Caco-2 (cell line): Measurements from ENCODE around the gene GP5. TPM values are rescaled to one million over a fixed set of nuclear protein-coding genes. Genes with fewer than 3 reads are reported as not detected.

Experiments
- BruUV-seq: library from RNA; stranded (reverse); fragments of 400-500 nt; replicated peaks from 2 replicates; lab custom pipeline; 2021; lab: Mats Ljungman, UMichigan
- CTCF ChIA-PET: fragments of 300-600 bp; sonication (Branson Sonifier 250); formaldehyde crosslinking; loops from one replicate; lab custom pipeline; 2022; ENCODE audit warnings: antibody characterized with exemption; lab: Charles Lee
- POLR2A ChIA-PET: fragments of 300-600 bp; sonication (Branson Sonifier 250); formaldehyde crosslinking; loops from one replicate; lab custom pipeline; 2022; ENCODE audit warnings: antibody characterized with exemption; lab: Charles Lee
- DNase-seq, 2 experiments: peaks; one replicate each; pipeline versions ENCODE4 v3.0.0 to v3.0.0-alpha.2; 2020 to 2022
- H3K27me3 ChIP-seq: replicated peaks from 2 replicates; pipeline ENCODE4 v1.6.0; 2011; ENCODE audit warnings: low read length; ENCODE audit not compliant: control insufficient read depth, insufficient read depth
- H3K36me3 ChIP-seq: 2 replicates; pipeline ENCODE4 v1.5.1; 2011; ENCODE audit warnings: low read length; ENCODE audit not compliant: control insufficient read depth, insufficient read depth
- H3K4me1 ChIP-seq: fragments of 250-450 bp; sonication (Bioruptor Pico); 2 replicates; pipeline ENCODE4 v1.5.1; 2020; ENCODE audit warnings: mild to moderate bottlenecking
- H3K4me3 ChIP-seq: 2 replicates; pipeline ENCODE4 v1.5.1; 2011; ENCODE audit warnings: low read depth, mild to moderate bottlenecking, control low read depth, low read length
- H3K9me3 ChIP-seq: fragments of 250-450 bp; sonication (Bioruptor Pico); 2 replicates; pipeline ENCODE4 v1.5.1; 2020; ENCODE audit warnings: mild to moderate bottlenecking, moderate library complexity
- H3K27ac Mint-ChIP-seq: one replicate; pipeline ENCODE4 v1.8.0; 2022; ENCODE audit warnings: mixed read lengths; ENCODE audit not compliant: unreplicated experiment
- H3K27me3 Mint-ChIP-seq: one replicate; pipeline ENCODE4 v1.8.0; 2022; ENCODE audit warnings: mixed read lengths; ENCODE audit not compliant: insufficient read depth, unreplicated experiment
- H3K36me3 Mint-ChIP-seq: one replicate; pipeline ENCODE4 v1.8.0; 2022; ENCODE audit warnings: mild to moderate bottlenecking, mixed read lengths; ENCODE audit not compliant: insufficient read depth, unreplicated experiment
- H3K4me1 Mint-ChIP-seq: one replicate; pipeline ENCODE4 v1.8.0; 2022; ENCODE audit warnings: low read depth, mixed read lengths; ENCODE audit not compliant: unreplicated experiment
- H3K4me3 Mint-ChIP-seq: one replicate; pipeline ENCODE4 v1.8.0; 2022; ENCODE audit warnings: mild to moderate bottlenecking, moderate library complexity, mixed read lengths; ENCODE audit not compliant: unreplicated experiment
- H3K9me3 Mint-ChIP-seq: one replicate; pipeline ENCODE4 v1.8.0; 2022; ENCODE audit warnings: mixed read lengths; ENCODE audit not compliant: unreplicated experiment
- CTCF ChIP-seq, 2 experiments: fragments of 200-600 bp in 1 of 2; IDR thresholded peaks; 1 replicate in 1 of 2; 2 replicates in 1 of 2; pipeline versions ENCODE4 v1.5.1 to v1.8.0; 2011 to 2022; ENCODE audit warnings: antibody characterized with exemption in 1 of 2, control low read depth in 1 of 2, inconsistent platforms in 1 of 2, low read depth in 1 of 2, low read length in 1 of 2, mild to moderate bottlenecking in 1 of 2, moderate library complexity in 1 of 2; ENCODE audit not compliant: insufficient read depth in 1 of 2, severe bottlenecking in 1 of 2, unreplicated experiment in 1 of 2
- intact Hi-C: fragments of 100-400 bp; cut with micrococcal nuclease; formaldehyde crosslinking; loops from one replicate; pipeline ENCODE4 v1.10.0; 2022; ENCODE audit not compliant: unreplicated experiment
- total RNA-seq: library from RNA; stranded (reverse); gene quantifications from 2 replicates; pipeline ENCODE4 v1.2.3, GENCODE V29; 2022

Gene GP5
- total RNA-seq, 1 experiment from 2014 or later: 0.25 TPM

GRCh38 chr3:194346621-194347020 is 52.4 kb downstream of the GP5 start:
- CTCF ChIA-PET: no interaction called here
- intact Hi-C loops: no loop called here
- H3K9me3 Mint-ChIP-seq: no peaks in the 10 kb centered on the region
- TF ChIP-seq CTCF (IDR thresholded peaks at IDR 0.05; ENCODE audit: insufficient read depth in 1 of 2, low read depth in 1 of 2, low read length in 1 of 2, severe bottlenecking in 1 of 2, unreplicated experiment in 1 of 2): no peak
- Histone ChIP-seq H3K4me3 (no peak overlapping the region), H3K4me1 (peaks cover 4% of the 10 kb centered on the region; the same call in 1 of the 2 replicates), H3K27me3 (no peaks in the 10 kb centered on the region), H3K36me3 (no peaks in the 10 kb centered on the region), H3K9me3 (no peaks in the 10 kb centered on the region)
- no peak overlapping the region for H3K4me3 Mint-ChIP-seq
- POLR2A ChIA-PET: no interaction called here
- H3K27ac Mint-ChIP-seq: no peak overlapping the region
- peaks cover 1% of the 10 kb centered on the region for H3K4me1 Mint-ChIP-seq
- BruUV-seq: no TSS peak
- H3K27me3 Mint-ChIP-seq: no peaks in the 10 kb centered on the region
- H3K36me3 Mint-ChIP-seq: no peaks in the 10 kb centered on the region
- DNase-seq: no peak

GRCh38 chr3:194346035-194346434 is 53.0 kb downstream of the GP5 start:
- Mint-ChIP-seq H3K4me1 (peaks cover 6% of the 10 kb centered on the region), H3K9me3 (no peaks in the 10 kb centered on the region), H3K27ac (no peak overlapping the region), H3K27me3 (no peaks in the 10 kb centered on the region), H3K36me3 (no peaks in the 10 kb centered on the region), H3K4me3 (no peak overlapping the region)
- Histone ChIP-seq H3K36me3 (no peaks in the 10 kb centered on the region), H3K27me3 (no peaks in the 10 kb centered on the region), H3K4me3 (no peak overlapping the region), H3K9me3 (no peaks in the 10 kb centered on the region), H3K4me1 (peaks cover 7% of the 10 kb centered on the region)
- intact Hi-C loops: no loop called here
- DNase-seq: no peak
- ChIA-PET CTCF (interaction anchor here (0.6 to 1.2 kb wide), 2 partner anchors 9 to 29 kb away, joined by 3 read pairs; no protein-coding TSS in a partner anchor), POLR2A (no interaction called here)
- no TSS peak for BruUV-seq
- no peak for TF ChIP-seq CTCF (IDR thresholded peaks at IDR 0.05; ENCODE audit: insufficient read depth in 1 of 2, low read depth in 1 of 2, low read length in 1 of 2, severe bottlenecking in 1 of 2, unreplicated experiment in 1 of 2)

Other genes starting within 250 kb of the GP5 start
- gene CPN2, start 47.9 kb downstream of the GP5 start, total RNA-seq: not detected in 2 replicates
- gene LRRC15, start 29.5 kb downstream of the GP5 start, total RNA-seq: 0.09 and 0.16 TPM in 2 replicates
- 181 and 183 TPM in 2 replicates for gene ATP13A3, start 87.7 kb upstream of the GP5 start, total RNA-seq
- 11.8 and 16.3 TPM in 2 replicates for gene TMEM44, start 234.2 kb upstream of the GP5 start, total RNA-seq